Kidney (tissue), 14 donors: ENCODE results near the gene TOPAZ1. TPM values are rescaled to one million over a fixed set of nuclear protein-coding genes. Genes with fewer than 3 reads are reported as not detected.
A peak's percentile ranks its signal among the peaks of the same experiment; 100 is the strongest.

Source experiments
- DNase-seq, 5 donors: peaks; one replicate each; pipeline ENCODE4 v3.0.0-alpha.2; 2013 to 2020
- FAIRE-seq: peaks from 2 replicates; lab custom pipeline; 2012; peaks lifted over from hg19 to GRCh38; lab: Jason Lieb, UNC
- H3K27ac ChIP-seq, 2 donors: one replicate each; pipeline ENCODE4 v1.7.0; 2013; ENCODE audit warnings: low read depth in 2 of 2, low read length in 2 of 2, inconsistent platforms in 1 of 2
- H3K27me3 ChIP-seq: one replicate; pipeline ENCODE4 v1.7.1; 2013; ENCODE audit warnings: low read length, inconsistent platforms; ENCODE audit not compliant: control insufficient read depth, insufficient read depth
- H3K36me3 ChIP-seq, 3 donors: one replicate each; pipeline versions ENCODE4 v1.7.0 to v1.7.1; 2013; ENCODE audit warnings: low read length in 3 of 3, control low read depth in 1 of 3, inconsistent platforms in 1 of 3; ENCODE audit not compliant: insufficient read depth in 3 of 3, control insufficient read depth in 2 of 3
- H3K4me1 ChIP-seq, 3 donors: one replicate each; pipeline versions ENCODE4 v1.7.0 to v1.7.1; 2013; ENCODE audit warnings: low read length in 3 of 3, inconsistent platforms in 1 of 3, low read depth in 1 of 3; ENCODE audit not compliant: control insufficient read depth in 2 of 3, insufficient read depth in 2 of 3
- H3K4me3 ChIP-seq, 3 donors: one replicate each; pipeline versions ENCODE4 v1.7.0 to v1.8.1; 2013; ENCODE audit warnings: low read length in 3 of 3, control low read depth in 1 of 3, inconsistent platforms in 1 of 3
- H3K9ac ChIP-seq, 3 donors: one replicate each; pipeline versions ENCODE4 v1.7.0 to v1.7.1; 2013; ENCODE audit warnings: low read length in 3 of 3, control low read depth in 1 of 3, inconsistent platforms in 1 of 3
- H3K9me3 ChIP-seq, 3 donors: one replicate each; pipeline versions ENCODE4 v1.7.0 to v1.7.1; 2013; ENCODE audit warnings: low read length in 3 of 3, control low read depth in 1 of 3, inconsistent platforms in 1 of 3; ENCODE audit not compliant: control insufficient read depth in 2 of 3, insufficient read depth in 1 of 3
- CTCF ChIP-seq: IDR thresholded peaks from 3 replicates; pipeline ENCODE4 v1.5.1; 2012; ENCODE audit warnings: mild to moderate bottlenecking, moderate library complexity, borderline replicate concordance; ENCODE audit not compliant: insufficient read depth; ENCODE audit errors: extremely low read depth
- intact Hi-C: fragments of 100-400 bp; cut with DNase I; formaldehyde crosslinking; loops from one replicate; pipeline ENCODE4 v1.11.1; 2022
- polyA plus RNA-seq: library from polyadenylated mRNA; stranded (reverse); fragments of 350-450 nt; fragmentation: Illumina TruSeq; extraction: RNeasy Lipid Tissue Mini Kit (QIAGEN cat#74804); gene quantifications from one replicate; pipeline ENCODE4 v1.2.3, GENCODE V29; 2014; ENCODE audit warnings: low read depth, low replicate concordance; ENCODE audit not compliant: insufficient read depth
- total RNA-seq: library from RNA; stranded (reverse); fragmentation: NEBNext Ultra II Directional; extraction: Animal tissue kit (Norgen Biotek cat#: 25700); gene quantifications from one replicate; pipeline ENCODE4 v1.2.1, GENCODE V29; 2021
- donor health status: control.
- donor health status: control.
- donor health status: control.
- donor health status: control.
- donor health status: control.
- donor health status: DM: yes; HTN: yes; CAD: no.
- donor health status: Normal renal cell carcinoma (clear cell type).

The TOPAZ1 gene
- total and polyA plus RNA-seq, 2 donors from 2014 or later = not detected

GRCh38 chr3:44234648-44235268 is 6.9 kb upstream of the TOPAZ1 start:
- no peaks in the 10 kb centered on the region for H3K9me3 ChIP-seq
- intact Hi-C loops = no loop called here
- no peaks in the 10 kb centered on the region for H3K27me3 ChIP-seq
- H3K4me3 ChIP-seq = no peak overlapping the region
- no peak overlapping the region for H3K9ac ChIP-seq
- DNase-seq = no peak
- H3K4me1 ChIP-seq = peaks cover 0 to 4% (median 0%) of the 10 kb centered on the region in 3 donors
- TF ChIP-seq CTCF = no peak
- no peak for FAIRE-seq
- no peak overlapping the region for H3K27ac ChIP-seq
- H3K36me3 ChIP-seq = no peaks in the 10 kb centered on the region

- peak overlapping the region in 2 of 3 donors; percentile 26 to 64 for H3K4me3 ChIP-seq
- FAIRE-seq (peak; percentile 98), DNase-seq (peak; percentile 54 to 89 (median 79))
- H3K9ac ChIP-seq = peak overlapping the region in 1 of 3 donors; percentile 38
- H3K36me3 ChIP-seq = no peaks in the 10 kb centered on the region
- H3K27ac ChIP-seq = peak overlapping the region in 1 of 2 donors; percentile 59
- no peaks in the 10 kb centered on the region for H3K9me3 ChIP-seq
- intact Hi-C loops = no loop called here
- peaks cover 0 to 4% (median 0%) of the 10 kb centered on the region in 3 donors for H3K4me1 ChIP-seq
- TF ChIP-seq CTCF = peak; percentile 54
- no peaks in the 10 kb centered on the region for H3K27me3 ChIP-seq
Observed at GRCh38 chr3:44235604-44236484, 5.8 kb upstream of the TOPAZ1 start.

GRCh38 chr3:44236485-44236908 is 5.2 kb upstream of the TOPAZ1 start:
- Histone ChIP-seq H3K36me3 (no peaks in the 10 kb centered on the region), H3K4me3 (peak overlapping the region in 2 of 3 donors; percentile 26 to 36), H3K9ac (peak overlapping the region in 1 of 3 donors; percentile 38), H3K4me1 (peaks cover 0 to 4% (median 0%) of the 10 kb centered on the region in 3 donors), H3K9me3 (no peaks in the 10 kb centered on the region), H3K27ac (no peak overlapping the region), H3K27me3 (no peaks in the 10 kb centered on the region)
- FAIRE-seq (no peak), DNase-seq (peak in 1 of 5 donors; percentile 3)
- TF ChIP-seq CTCF = no peak
- intact Hi-C loops = no loop called here
